Measurements from ENCODE around the gene FOLR3. TPM values are rescaled to one million over a fixed set of nuclear protein-coding genes. Genes with fewer than 3 reads are reported as not detected.

The FOLR3 gene
- polyA plus RNA-seq, 1 donor (not counting 4 experiments of a cell fraction or from before 2014, with no cell fraction given) = 21.0 TPM

DNA sequence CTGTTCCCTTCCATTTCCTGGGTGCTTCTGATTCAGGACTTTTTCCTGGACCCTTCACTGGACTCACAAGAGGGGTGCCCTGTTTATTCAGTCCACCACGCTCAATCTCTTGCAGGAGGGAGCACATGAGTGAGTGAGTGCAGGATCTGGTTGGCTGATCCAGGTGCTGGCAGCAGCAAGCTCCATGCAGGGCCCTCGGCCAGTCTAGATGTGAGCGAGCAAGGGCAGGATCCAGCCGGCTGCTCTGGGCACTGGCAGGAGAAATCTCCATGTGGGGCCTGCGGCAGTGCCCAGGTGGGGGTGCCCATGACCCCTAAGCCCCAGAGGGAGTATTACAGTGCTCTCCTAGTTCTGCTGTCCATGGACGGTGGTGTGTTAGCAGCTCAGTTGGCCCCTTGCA lies 11.5 kb upstream of the FOLR3 start:
- no peak overlapping the region for H3K4me2 ChIP-seq (ENCODE audit: control insufficient read depth, extremely low read depth, insufficient read depth, low read depth, low read length)
- H3K27me3 ChIP-seq (ENCODE audit: control insufficient read depth, extremely low read depth, insufficient read depth, low read length) = no peaks in the 10 kb centered on the region
- H3K9ac ChIP-seq (ENCODE audit: control insufficient read depth, extremely low read depth, insufficient read depth, low read length) = no peak overlapping the region
- H3K9me1 ChIP-seq (ENCODE audit: control insufficient read depth, extremely low read depth, insufficient read depth, low read length) = no peaks in the 10 kb centered on the region
- DNase-seq (ENCODE audit: low read depth, low spot score) (no peak), FAIRE-seq (no peak)
- H2AFZ ChIP-seq (ENCODE audit: control insufficient read depth, low read length) = no peak overlapping the region
- dilution Hi-C loops (cut with MboI; ENCODE audit: extremely low pct_ligation_motif_present, low sequenced_read_pairs) = no loop called here
- no peak for TF ChIP-seq EZH2 (IDR thresholded peaks at IDR 0.05; ENCODE audit: low read length)
- TF ChIP-seq, protein P1, sequence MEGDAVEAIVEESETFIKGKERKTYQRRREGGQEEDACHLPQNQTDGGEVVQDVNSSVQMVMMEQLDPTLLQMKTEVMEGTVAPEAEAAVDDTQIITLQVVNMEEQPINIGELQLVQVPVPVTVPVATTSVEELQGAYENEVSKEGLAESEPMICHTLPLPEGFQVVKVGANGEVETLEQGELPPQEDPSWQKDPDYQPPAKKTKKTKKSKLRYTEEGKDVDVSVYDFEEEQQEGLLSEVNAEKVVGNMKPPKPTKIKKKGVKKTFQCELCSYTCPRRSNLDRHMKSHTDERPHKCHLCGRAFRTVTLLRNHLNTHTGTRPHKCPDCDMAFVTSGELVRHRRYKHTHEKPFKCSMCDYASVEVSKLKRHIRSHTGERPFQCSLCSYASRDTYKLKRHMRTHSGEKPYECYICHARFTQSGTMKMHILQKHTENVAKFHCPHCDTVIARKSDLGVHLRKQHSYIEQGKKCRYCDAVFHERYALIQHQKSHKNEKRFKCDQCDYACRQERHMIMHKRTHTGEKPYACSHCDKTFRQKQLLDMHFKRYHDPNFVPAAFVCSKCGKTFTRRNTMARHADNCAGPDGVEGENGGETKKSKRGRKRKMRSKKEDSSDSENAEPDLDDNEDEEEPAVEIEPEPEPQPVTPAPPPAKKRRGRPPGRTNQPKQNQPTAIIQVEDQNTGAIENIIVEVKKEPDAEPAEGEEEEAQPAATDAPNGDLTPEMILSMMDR (optimal IDR thresholded peaks at IDR 0.05 in 1 of 3, IDR thresholded peaks at IDR 0.05 in 1 of 3, conservative IDR thresholded peaks at IDR 0.05 in 1 of 3; ENCODE audit: extremely low read depth in 1 of 3, insufficient read depth in 2 of 3, low read length in 3 of 3) = no peak
- H3K9me3 ChIP-seq (ENCODE audit: control insufficient read depth, low read depth, low read length) = no peaks in the 10 kb centered on the region
- no peaks in the 10 kb centered on the region for H3K79me2 ChIP-seq (ENCODE audit: control insufficient read depth, insufficient read depth, low read length)
- H3K4me1 ChIP-seq (ENCODE audit: control insufficient read depth, extremely low read depth, insufficient read depth, low read length) = peaks cover 6% of the 10 kb centered on the region
- H3K36me3 ChIP-seq (ENCODE audit: control insufficient read depth in 2 of 2, extremely low read depth in 1 of 2, insufficient read depth in 2 of 2, low read length in 2 of 2) = peaks cover 0 to 12% of the 10 kb centered on the region in 2 experiments
- H3K27ac ChIP-seq (ENCODE audit: control insufficient read depth, insufficient read depth, low read length) = no peak overlapping the region
- H3K4me3 ChIP-seq (ENCODE audit: control insufficient read depth in 2 of 3, extremely low read depth in 1 of 3, insufficient read depth in 2 of 3, low read depth in 1 of 3, low read length in 3 of 3) = no peak overlapping the region
- H4K20me1 ChIP-seq (ENCODE audit: control insufficient read depth, extremely low read depth, insufficient read depth, low read length) = no peaks in the 10 kb centered on the region

DNA sequence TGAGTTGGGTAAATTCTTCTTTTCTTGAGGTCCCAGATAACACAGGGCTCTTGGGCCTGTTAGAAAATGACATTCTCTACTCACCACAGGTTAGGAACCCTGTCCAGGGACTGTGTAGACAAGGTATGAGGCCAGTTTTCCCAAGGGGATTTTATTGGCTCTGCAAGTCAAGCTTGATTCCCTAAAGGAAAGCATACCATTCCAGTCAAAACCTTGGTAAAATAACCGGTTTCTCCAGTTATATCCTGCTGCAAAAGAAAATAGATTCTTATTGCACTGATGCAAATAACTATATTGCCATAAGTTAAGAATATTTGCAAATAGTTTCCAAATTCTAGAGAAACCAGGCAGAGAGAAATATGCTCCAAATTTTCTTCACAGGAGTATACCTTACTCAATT lies 9.6 kb upstream of the FOLR3 start:
- Histone ChIP-seq H3K9ac (ENCODE audit: control insufficient read depth, extremely low read depth, insufficient read depth, low read length) (no peak overlapping the region), H3K4me1 (ENCODE audit: control insufficient read depth, extremely low read depth, insufficient read depth, low read length) (peaks cover 6% of the 10 kb centered on the region), H3K4me3 (ENCODE audit: control insufficient read depth in 2 of 3, extremely low read depth in 1 of 3, insufficient read depth in 2 of 3, low read depth in 1 of 3, low read length in 3 of 3) (no peak overlapping the region), H3K9me1 (ENCODE audit: control insufficient read depth, extremely low read depth, insufficient read depth, low read length) (no peaks in the 10 kb centered on the region), H3K36me3 (ENCODE audit: control insufficient read depth in 2 of 2, extremely low read depth in 1 of 2, insufficient read depth in 2 of 2, low read length in 2 of 2) (peaks cover 0 to 5% of the 10 kb centered on the region in 2 experiments), H3K9me3 (ENCODE audit: control insufficient read depth, low read depth, low read length) (no peaks in the 10 kb centered on the region), H3K79me2 (ENCODE audit: control insufficient read depth, insufficient read depth, low read length) (no peaks in the 10 kb centered on the region), H3K4me2 (ENCODE audit: control insufficient read depth, extremely low read depth, insufficient read depth, low read depth, low read length) (no peak overlapping the region), H3K27me3 (ENCODE audit: control insufficient read depth, extremely low read depth, insufficient read depth, low read length) (no peaks in the 10 kb centered on the region), H4K20me1 (ENCODE audit: control insufficient read depth, extremely low read depth, insufficient read depth, low read length) (no peaks in the 10 kb centered on the region), H3K27ac (ENCODE audit: control insufficient read depth, insufficient read depth, low read length) (no peak overlapping the region), H2AFZ (ENCODE audit: control insufficient read depth, low read length) (no peak overlapping the region)
- no peak for TF ChIP-seq EZH2 (IDR thresholded peaks at IDR 0.05; ENCODE audit: low read length)
- TF ChIP-seq, protein P1 (optimal IDR thresholded peaks at IDR 0.05 in 1 of 3, IDR thresholded peaks at IDR 0.05 in 1 of 3, conservative IDR thresholded peaks at IDR 0.05 in 1 of 3; ENCODE audit: extremely low read depth in 1 of 3, insufficient read depth in 2 of 3, low read length in 3 of 3) = no peak
- no peak for DNase-seq (ENCODE audit: low read depth, low spot score)
- dilution Hi-C loops (cut with MboI; ENCODE audit: extremely low pct_ligation_motif_present, low sequenced_read_pairs) = no loop called here
- FAIRE-seq = no peak

All from keratinocyte (primary cell).